ENCODE results near the gene GTF3A.

DNA sequence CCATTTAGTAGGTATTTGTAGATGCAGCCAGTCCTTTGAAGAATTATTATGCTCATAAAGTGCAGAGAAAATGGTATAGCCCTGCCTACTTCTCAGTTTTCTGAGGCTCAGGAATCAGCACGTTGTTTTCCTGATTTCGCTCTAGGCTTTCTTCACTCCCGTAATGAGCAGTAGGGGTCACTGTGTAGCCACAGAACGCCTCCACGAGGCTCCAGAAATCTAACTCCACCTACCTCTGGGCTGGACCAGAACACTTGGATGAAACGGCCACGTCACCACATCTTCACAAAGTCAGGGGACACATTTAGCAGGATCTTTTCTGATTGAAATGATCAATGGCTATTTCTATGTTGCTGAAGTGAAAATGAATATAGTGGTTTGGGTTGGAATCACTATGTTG lies 49.8 kb upstream of the GTF3A start:
- TF ChIP-seq, protein P1, sequence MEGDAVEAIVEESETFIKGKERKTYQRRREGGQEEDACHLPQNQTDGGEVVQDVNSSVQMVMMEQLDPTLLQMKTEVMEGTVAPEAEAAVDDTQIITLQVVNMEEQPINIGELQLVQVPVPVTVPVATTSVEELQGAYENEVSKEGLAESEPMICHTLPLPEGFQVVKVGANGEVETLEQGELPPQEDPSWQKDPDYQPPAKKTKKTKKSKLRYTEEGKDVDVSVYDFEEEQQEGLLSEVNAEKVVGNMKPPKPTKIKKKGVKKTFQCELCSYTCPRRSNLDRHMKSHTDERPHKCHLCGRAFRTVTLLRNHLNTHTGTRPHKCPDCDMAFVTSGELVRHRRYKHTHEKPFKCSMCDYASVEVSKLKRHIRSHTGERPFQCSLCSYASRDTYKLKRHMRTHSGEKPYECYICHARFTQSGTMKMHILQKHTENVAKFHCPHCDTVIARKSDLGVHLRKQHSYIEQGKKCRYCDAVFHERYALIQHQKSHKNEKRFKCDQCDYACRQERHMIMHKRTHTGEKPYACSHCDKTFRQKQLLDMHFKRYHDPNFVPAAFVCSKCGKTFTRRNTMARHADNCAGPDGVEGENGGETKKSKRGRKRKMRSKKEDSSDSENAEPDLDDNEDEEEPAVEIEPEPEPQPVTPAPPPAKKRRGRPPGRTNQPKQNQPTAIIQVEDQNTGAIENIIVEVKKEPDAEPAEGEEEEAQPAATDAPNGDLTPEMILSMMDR (IDR thresholded peaks at IDR 0.05) = peak; percentile 56 to 93 (median 86)
- peak in 2 of 3 donors; percentile 64 to 66 for TF ChIP-seq POLR2A (IDR thresholded peaks at IDR 0.05)

Data from body of pancreas (tissue), 4 donors.